Activated naive CD8-positive, alpha-beta T cell treated with anti-CD3 and anti-CD28 coated beads, Interleukin-2, amount 50 U/mL, for 16 hours (primary cell): ENCODE data around the gene WTAP.
"Not testable (repeated sequence)": the region's sequence is repeated elsewhere in the genome, so short reads cannot be mapped to it uniquely, and the experiment has no call there.

Experiments
- DNase-seq: peaks from one replicate; pipeline ENCODE4 v3.0.0-alpha.2; 2020; ENCODE audit warnings: low read depth, low spot score

The WTAP gene

GRCh38 chr6:159729598-159730331 is 2.5 kb downstream of the WTAP start:
- DNase-seq, result no peak

DNA sequence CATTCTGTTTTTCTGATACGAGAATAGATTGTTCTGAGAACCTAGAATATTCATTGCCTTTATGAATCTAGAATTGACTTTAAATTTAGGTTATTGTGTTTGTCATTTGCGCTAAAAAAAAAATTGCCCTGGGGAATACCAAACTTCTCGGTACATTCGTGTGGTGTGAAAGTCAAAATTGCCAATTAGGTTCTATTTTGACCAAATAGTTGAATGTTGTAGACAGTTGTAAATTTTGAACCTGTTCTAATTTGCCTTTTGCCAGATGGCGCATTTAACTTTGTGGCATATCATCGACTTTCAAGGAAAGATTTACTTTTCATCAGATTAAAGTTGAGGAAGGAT is 3.0 kb downstream of the WTAP start:
- DNase-seq, result no peak

- not testable (repeated sequence) for DNase-seq
Observed at GRCh38 chr6:159732550-159732949, 5.2 kb downstream of the WTAP start.

DNA sequence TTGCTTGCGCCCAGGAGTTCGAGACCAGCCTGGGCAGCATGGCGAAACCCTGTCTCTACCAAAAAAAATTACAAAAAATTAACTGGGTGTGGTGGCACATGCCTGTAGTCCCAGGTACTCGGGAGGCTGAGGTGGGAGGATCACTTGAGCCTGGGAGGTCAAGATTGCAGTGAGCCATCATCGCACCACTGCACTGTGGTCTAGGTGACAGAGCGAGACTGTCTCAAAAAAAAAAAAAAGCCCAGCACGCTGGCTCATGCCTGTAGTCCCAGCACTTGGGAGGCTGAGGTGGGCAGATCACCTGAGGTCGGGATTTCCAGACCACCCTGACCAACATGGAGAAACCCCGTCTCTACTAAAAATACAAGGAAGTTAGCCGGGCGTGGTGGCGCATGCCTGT is 6.1 kb downstream of the WTAP start:
- not testable (repeated sequence) for DNase-seq

DNA sequence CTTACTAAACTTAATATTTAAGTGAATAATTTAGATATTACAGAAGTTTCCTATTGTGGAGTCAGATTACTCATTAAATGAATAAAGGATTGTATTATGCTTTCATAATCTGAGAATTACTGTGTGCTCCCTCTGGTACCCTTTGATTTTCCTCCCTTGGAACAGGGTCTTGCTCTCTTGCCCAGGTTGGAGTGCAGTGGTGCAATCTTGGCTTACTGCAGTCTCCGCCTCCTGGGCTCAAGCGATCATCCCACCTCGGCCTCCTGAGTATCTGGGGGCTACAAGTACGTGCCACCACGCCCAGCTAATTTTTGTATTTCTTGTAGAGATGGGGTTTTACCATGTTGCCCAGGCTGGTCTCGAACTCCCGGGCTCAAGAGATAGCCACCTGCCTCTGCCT is 9.6 kb downstream of the WTAP start:
- DNase-seq, result no peak

DNA sequence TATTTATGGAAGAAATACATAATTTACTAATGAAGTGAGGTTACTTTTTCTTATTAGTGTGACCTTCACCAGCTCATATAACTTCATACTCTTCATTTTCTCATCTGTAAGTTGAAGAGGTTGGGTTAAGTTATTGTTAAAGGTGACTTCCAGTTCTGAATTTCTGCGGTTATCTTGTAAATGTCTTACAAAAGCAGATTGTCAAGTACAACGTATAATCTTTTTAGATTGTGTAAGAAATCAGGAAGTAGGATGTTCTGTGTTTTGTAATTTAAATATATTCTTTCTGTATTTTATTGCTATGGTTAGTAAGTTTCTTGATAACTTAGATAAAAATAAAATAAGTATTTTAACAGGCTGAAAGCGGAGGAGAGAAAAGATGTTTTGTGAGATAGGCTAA is 12.0 kb downstream of the WTAP start:
- no peak for DNase-seq

GRCh38 chr6:159742165-159742564 is 14.9 kb downstream of the WTAP start:
- no peak for DNase-seq

- no peak for DNase-seq
Observed at GRCh38 chr6:159745081-159745480, 17.8 kb downstream of the WTAP start.

- DNase-seq, result no peak
Observed at GRCh38 chr6:159746759-159747158, 19.5 kb downstream of the WTAP start.

- DNase-seq, result not testable (repeated sequence)
Observed at GRCh38 chr6:159748127-159748526, 20.8 kb downstream of the WTAP start.

- no peak for DNase-seq
Observed at GRCh38 chr6:159751448-159751847, 24.1 kb downstream of the WTAP start.

GRCh38 chr6:159753081-159753872 is 26.0 kb downstream of the WTAP start:
- DNase-seq, result no peak

- DNase-seq, result no peak
Observed at GRCh38 chr6:159754401-159754800, 27.1 kb downstream of the WTAP start.

- no peak for DNase-seq
Observed at GRCh38 chr6:159754959-159755914, 27.9 kb downstream of the WTAP start.

DNA sequence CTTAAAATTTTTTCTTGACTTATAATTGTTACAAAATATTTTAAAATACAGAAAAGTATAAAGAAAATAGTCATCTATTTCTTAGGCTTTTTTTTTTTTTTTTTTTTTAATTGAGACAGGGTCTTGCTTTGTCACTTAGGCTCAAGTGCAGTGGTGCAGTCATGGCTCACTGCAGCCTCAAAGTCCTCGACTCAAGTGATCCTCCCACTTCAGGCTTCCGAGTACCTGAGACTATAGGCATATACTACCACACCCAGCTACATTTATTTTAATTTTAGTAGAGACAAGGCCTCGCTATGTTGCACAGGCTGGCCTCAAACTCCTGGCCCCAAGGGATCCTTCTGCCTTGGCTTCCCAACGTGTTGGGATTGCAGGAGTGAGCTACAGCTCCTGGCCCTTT is 29.2 kb downstream of the WTAP start:
- DNase-seq, result no peak

GRCh38 chr6:159758031-159759001 is 31.0 kb downstream of the WTAP start:
- no peak for DNase-seq

GRCh38 chr6:159759645-159760044 is 32.3 kb downstream of the WTAP start:
- no peak for DNase-seq

GRCh38 chr6:159760602-159761057 is 33.3 kb downstream of the WTAP start:
- no peak for DNase-seq

- no peak for DNase-seq
Observed at GRCh38 chr6:159761129-159761872, 34.0 kb downstream of the WTAP start.
